Activated CD4-positive, CD25-positive, alpha-beta regulatory T cell treated with anti-CD3 and anti-CD28 coated beads, Interleukin-2, amount 50 U/mL, for 24 hours (primary cell): ENCODE measurements around the gene MRGPRG.
"Not testable (repeated sequence)": the region's sequence is repeated elsewhere in the genome, so short reads cannot be mapped to it uniquely, and the experiment has no call there.

Experiments
- ATAC-seq, 2 donors: fragments of 150-1000 bp; cut with Tn5 transposase; one replicate each; pipeline ENCODE4 v1.10.0; 2021; ENCODE audit warnings: mild to moderate bottlenecking in 1 of 2, moderate library complexity in 1 of 2

The MRGPRG gene

DNA sequence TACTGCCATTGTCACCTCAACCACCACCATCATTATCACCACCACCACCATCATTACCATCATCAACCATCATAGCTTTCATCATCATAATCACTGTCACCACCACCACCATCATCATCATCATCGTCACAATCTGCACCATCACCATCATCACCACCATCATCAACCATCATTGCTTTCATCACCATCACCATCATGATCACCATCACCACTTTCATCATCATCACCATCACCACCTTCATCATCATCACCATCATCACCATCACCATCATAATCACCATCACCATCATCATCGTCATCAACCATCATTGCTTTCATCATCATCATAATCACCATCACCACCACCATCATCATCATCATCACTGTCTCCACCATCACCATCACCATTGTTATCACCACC lies 44.8 kb downstream of the MRGPRG start:
- no peak for ATAC-seq

DNA sequence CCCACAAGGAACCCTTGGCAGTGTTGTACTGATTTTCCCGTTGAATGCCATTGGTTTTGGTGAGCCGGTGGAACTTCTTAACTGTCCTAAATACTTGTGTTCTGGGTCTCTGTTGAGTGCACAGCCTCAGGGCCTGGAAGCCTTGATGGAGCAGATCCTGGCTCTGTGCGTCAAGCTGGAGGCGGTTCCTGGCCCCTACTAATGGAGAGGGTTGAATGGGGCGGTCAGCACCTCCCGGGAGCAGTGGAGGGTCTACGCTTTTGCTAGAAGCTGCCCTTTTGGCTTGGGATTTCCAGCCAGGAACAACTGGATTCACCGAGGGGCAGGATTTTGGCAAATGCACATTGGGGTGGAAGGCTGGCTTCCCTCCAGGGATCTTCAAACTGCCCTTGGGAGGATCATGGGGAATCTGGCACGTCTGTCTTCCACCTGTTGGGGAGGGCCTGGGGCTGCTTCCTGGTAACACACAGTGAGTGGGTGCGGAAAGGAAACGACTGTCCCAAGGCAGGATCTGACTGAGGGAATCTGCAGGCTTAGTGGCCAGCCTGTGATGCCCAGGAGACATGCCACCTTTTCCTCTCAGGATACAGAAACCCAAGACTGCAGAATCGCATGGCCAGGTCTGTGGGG lies 46.6 kb downstream of the MRGPRG start:
- ATAC-seq, result no peak

DNA sequence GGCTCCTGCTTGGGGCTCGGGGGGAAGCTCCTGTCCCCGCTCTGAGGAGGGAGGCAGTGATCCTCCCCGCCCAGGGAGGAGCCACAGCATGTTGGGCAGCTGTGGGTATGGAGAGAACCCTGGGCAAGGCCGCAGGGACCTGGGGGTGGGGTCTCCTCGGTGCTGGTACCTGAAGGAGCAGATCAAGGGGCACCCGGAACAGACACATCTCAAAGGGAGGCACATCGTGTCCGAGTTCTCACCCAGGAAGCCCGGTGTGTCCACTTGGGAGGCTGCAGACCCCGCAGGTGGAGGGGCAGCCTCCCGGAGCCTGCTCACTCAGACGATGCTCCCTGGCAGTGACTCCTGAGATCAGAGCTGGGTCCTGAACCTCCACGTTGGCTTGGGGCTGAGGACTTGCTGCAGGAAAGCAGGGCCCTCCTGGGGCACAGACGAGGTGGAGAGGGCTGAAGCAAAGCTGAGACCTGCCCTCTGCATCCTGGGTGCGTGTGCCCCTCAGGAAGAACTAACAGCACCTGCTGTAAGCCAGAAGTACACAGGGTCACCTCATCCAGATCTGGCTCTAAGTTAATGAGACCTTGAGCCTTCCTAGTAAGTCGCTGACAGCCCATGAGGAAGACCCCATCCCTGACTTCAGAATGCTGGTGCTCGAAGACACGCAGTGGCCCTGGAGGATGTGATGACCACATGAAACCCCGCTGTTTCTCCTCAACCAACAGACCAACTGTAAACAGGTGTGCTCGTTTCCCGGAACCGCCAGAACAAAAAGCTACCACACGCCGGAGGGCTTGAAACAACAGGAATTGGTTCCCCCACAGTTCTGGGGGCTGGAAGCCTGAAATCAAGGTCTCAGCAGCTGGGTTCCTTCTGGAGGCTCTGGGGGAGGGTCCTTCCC lies 47.6 kb downstream of the MRGPRG start:
- ATAC-seq, result no peak

DNA sequence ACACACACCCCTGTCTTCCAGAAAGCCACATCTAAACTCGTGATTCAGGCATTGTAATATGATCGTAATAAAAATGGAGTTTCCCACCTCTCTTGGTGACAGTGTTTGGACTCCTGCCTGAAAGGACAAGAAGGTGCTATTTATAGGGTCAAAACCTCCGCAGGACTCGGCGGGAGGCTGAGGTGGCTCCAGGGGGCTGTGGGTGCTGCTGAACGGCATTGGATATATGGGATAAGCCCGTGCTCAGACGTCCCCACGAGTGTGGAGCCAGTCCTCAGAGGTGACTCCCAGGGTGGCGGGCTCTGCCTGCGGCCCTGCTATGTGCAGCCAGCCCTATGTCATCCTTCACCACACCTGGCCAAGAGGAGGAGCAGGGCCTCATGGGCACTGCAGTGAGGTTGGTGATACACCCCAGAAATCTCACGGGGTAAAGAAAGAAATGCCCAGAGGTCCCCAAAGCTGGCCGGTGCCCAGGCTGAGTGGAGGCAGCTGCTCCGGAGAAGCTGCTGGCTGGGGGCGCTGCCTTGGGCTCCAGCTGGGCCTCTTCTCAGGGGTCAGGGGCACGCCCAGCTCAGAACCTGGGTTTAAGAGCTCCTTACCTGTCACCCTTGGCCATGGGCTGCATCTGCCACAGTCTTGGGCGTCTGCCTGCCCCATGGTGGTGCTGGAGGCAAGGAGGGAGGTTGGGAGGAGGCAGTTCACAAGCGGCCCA lies 48.4 kb downstream of the MRGPRG start:
- no peak for ATAC-seq

DNA sequence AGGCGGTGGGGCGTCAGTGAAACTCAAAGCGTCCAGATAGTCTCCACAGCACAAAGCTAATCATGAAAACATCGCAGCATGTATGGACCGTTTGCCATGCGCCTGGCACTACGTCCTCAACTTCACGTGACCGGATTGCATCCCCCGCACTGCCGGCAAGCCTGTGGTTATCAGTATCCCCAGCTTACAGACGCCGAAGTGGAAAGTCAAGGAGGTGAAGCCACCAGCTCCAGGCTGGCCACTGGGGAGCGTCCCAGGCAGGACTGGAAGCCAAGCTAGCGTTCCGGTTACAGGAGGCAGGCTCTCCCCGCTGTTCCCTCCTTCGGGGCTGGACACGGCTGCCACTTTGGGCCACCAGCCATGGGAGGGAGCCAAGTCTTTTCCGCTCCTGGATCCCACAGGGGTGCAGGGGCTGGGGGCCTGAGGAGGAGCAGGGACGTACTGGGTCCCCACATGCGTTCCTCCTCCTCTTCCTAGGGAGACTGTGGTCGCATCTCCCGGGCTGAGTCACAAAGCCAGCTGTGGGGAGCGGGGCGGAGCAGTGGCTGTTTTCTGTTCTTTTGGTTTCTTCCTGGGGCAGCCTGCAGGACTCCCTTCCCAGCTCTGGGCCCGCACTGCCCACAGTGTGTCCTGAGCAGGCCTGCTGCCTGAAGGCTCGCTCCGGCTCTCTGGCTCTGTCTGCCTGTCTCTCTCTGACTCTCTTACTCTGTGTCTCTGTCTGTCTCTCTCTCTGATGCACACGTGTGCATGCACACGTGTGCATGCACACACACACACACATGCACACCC lies 49.2 kb downstream of the MRGPRG start:
- ATAC-seq, result no peak

DNA sequence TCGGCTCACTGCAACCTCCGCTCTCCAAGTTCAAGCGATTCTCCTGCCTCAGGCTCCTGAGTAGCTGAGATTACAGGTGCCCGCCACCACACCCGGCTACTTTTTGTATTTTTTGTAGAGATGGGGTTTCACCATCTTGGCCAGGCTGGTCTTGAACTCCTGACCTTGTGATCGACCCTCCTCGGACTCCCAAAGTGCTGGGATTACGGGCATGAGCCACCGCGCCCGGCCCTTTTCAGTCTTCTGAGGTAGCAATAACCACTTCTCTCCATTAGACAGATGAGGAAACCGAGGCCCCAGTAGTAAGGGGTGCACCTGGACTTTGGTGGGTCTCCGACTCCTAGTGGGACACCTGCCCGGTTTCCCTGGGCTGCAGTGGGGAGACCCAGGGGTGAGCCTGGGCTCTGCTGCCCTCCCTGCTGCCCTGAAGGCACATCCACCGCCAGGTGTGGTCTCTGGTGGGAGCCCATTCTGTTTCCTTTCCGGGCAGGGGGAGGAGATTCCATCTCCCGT lies 49.8 kb downstream of the MRGPRG start:
- not testable (repeated sequence) for ATAC-seq
